ENCODE data around the gene PTPN3. TPM values are rescaled to one million over a fixed set of nuclear protein-coding genes. Genes with fewer than 3 reads are reported as not detected.

PTPN3 gene
- total and polyA plus RNA-seq, 5 donors from 2014 or later = 0.03 to 0.47 (median 0.21) TPM; not detected in 1

Other genes with a start within 250 kb of the PTPN3 start
- not detected for gene EPB41L4B, start 177.2 kb downstream of the PTPN3 start, total RNA-seq
- not detected for gene EPB41L4B, start 177.2 kb downstream of the PTPN3 start, polyA plus RNA-seq

Measured in CD4-positive, CD25-positive, alpha-beta regulatory T cell (primary cell).